ENCODE measurements around the gene RAB11FIP5. TPM values are rescaled to one million over a fixed set of nuclear protein-coding genes. Genes with fewer than 3 reads are reported as not detected.

RAB11FIP5 gene
- total RNA-seq, 1 experiment from 2014 or later: 20.8 TPM

DNA sequence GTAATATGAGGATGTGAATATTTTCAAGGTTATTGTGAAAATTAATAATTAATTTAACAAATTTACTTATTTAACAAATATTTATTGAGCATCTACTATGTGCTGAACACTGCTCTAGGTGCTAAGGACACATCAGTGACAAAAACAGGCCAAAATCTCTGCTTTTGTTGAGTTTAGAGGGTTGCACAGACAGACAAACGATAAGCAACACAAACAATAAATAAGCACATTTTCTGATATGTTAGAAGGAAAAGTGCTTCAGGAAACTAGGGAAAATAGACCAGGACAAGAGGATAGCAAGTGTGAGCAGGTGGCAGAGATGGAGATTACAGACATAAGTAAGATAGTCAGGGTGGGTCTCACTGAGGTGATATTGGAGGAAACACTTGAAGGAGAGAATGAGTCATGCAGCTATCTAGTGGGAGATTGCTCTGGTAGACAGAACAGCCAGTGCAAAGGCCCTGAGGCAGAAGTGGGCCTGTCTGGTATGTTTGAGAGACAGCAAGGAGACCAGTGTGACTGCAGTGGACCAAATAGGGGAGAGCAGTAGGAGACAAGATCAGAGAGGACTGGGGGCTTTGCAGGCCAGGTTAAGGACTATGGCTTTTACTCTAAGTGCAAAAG lies 79.5 kb downstream of the RAB11FIP5 start:
- CTCF ChIA-PET: no interaction called here
- no peak overlapping the region for H3K4me2 ChIP-seq (ENCODE audit: low read length)
- BruUV-seq (replicated peaks): no TSS peak

GRCh38 chr2:73032702-73033097 lies 80.0 kb downstream of the RAB11FIP5 start:
- POLR2A ChIA-PET: no interaction called here
- H3K9me2 ChIP-seq (ENCODE audit: insufficient read depth): no peaks in the 10 kb centered on the region
- ATAC-seq (no peak), DNase-seq (ENCODE audit: low read depth, low spot score) (no peak)
- no peaks in the 10 kb centered on the region for H3K27me3 ChIP-seq (ENCODE audit: insufficient read depth, low read length)
- peaks cover 3 to 21% of the 10 kb centered on the region in 2 experiments; a peak in 3 of 4 replicates for H3K4me1 ChIP-seq (ENCODE audit: control insufficient read depth in 1 of 2, insufficient read depth in 2 of 2, low read length in 2 of 2)
- TF ChIP-seq POLR2A (IDR thresholded peaks at IDR 0.05; ENCODE audit: borderline replicate concordance, extremely low read depth, insufficient read depth, insufficient read length): no peak
- TF ChIP-seq, protein P1, sequence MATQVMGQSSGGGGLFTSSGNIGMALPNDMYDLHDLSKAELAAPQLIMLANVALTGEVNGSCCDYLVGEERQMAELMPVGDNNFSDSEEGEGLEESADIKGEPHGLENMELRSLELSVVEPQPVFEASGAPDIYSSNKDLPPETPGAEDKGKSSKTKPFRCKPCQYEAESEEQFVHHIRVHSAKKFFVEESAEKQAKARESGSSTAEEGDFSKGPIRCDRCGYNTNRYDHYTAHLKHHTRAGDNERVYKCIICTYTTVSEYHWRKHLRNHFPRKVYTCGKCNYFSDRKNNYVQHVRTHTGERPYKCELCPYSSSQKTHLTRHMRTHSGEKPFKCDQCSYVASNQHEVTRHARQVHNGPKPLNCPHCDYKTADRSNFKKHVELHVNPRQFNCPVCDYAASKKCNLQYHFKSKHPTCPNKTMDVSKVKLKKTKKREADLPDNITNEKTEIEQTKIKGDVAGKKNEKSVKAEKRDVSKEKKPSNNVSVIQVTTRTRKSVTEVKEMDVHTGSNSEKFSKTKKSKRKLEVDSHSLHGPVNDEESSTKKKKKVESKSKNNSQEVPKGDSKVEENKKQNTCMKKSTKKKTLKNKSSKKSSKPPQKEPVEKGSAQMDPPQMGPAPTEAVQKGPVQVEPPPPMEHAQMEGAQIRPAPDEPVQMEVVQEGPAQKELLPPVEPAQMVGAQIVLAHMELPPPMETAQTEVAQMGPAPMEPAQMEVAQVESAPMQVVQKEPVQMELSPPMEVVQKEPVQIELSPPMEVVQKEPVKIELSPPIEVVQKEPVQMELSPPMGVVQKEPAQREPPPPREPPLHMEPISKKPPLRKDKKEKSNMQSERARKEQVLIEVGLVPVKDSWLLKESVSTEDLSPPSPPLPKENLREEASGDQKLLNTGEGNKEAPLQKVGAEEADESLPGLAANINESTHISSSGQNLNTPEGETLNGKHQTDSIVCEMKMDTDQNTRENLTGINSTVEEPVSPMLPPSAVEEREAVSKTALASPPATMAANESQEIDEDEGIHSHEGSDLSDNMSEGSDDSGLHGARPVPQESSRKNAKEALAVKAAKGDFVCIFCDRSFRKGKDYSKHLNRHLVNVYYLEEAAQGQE (IDR thresholded peaks at IDR 0.05; ENCODE audit: low read depth): no peak
- no peak for TF ChIP-seq TCF7L2 (IDR thresholded peaks at IDR 0.05; ENCODE audit: borderline replicate concordance, extremely low read depth, insufficient read depth, insufficient read length)
- no peak for TF ChIP-seq SP1 (IDR thresholded peaks at IDR 0.05; ENCODE audit: low read depth)
- no peak for TF ChIP-seq EZH2phosphoT487 (IDR thresholded peaks at IDR 0.05; ENCODE audit: borderline replicate concordance)
- TF ChIP-seq ZFX (IDR thresholded peaks at IDR 0.05): no peak
- TF ChIP-seq EZH2 (IDR thresholded peaks at IDR 0.05): no peak
- no peak for TF ChIP-seq ELF1 (IDR thresholded peaks at IDR 0.05; ENCODE audit: borderline replicate concordance, low read depth)
- no peak for TF ChIP-seq SIN3A (IDR thresholded peaks at IDR 0.05; ENCODE audit: low read depth)
- no peak overlapping the region for H3K27ac ChIP-seq (ENCODE audit: low read depth, low read length)
- no peak overlapping the region for H3K4me2 ChIP-seq (ENCODE audit: low read length)
- no peaks in the 10 kb centered on the region for H3K36me3 ChIP-seq (ENCODE audit: control insufficient read depth in 1 of 2, insufficient read depth in 2 of 2, low read length in 2 of 2)
- no peak overlapping the region for H2AFZ ChIP-seq (ENCODE audit: low read depth, low read length, poor library complexity, severe bottlenecking)
- BruUV-seq (replicated peaks): no TSS peak
- H3K9ac ChIP-seq (ENCODE audit: low read length): no peak overlapping the region
- CTCF ChIA-PET: no interaction called here
- no peak overlapping the region for H3K4me3 ChIP-seq (replicated peaks in 1 of 2; ENCODE audit: low read depth in 1 of 2, low read length in 2 of 2)
- RAD21 ChIA-PET (ENCODE audit: low non-redundant PET in 1 of 2, low total read pairs in 2 of 2, uncharacterized antibody in 2 of 2, unreplicated experiment in 2 of 2): no interaction called here
- no peaks in the 10 kb centered on the region for H3K9me3 ChIP-seq (ENCODE audit: control insufficient read depth in 1 of 2, insufficient read depth in 1 of 2, low read depth in 1 of 2, low read length in 2 of 2)
- H4K20me1 ChIP-seq (ENCODE audit: insufficient read depth): no peaks in the 10 kb centered on the region
- H3K79me2 ChIP-seq (ENCODE audit: insufficient read depth, low read length): no peaks in the 10 kb centered on the region
- intact Hi-C loops (cut with micrococcal nuclease): no loop called here

More for the DNA sequence above, 79.5 kb downstream of the RAB11FIP5 start:
- POLR2A ChIA-PET: no interaction called here
- no peaks in the 10 kb centered on the region for H4K20me1 ChIP-seq (ENCODE audit: insufficient read depth)
- no peaks in the 10 kb centered on the region for H3K36me3 ChIP-seq (ENCODE audit: control insufficient read depth in 1 of 2, insufficient read depth in 2 of 2, low read length in 2 of 2)
- no peaks in the 10 kb centered on the region for H3K9me2 ChIP-seq (ENCODE audit: insufficient read depth)
- no peaks in the 10 kb centered on the region for H3K9me3 ChIP-seq (ENCODE audit: control insufficient read depth in 1 of 2, insufficient read depth in 1 of 2, low read depth in 1 of 2, low read length in 2 of 2)
- no peaks in the 10 kb centered on the region for H3K27me3 ChIP-seq (ENCODE audit: insufficient read depth, low read length)
- no peak overlapping the region for H3K4me3 ChIP-seq (replicated peaks in 1 of 2; ENCODE audit: low read depth in 1 of 2, low read length in 2 of 2)
- peaks cover 3 to 21% of the 10 kb centered on the region in 2 experiments; a peak in 3 of 4 replicates for H3K4me1 ChIP-seq (ENCODE audit: control insufficient read depth in 1 of 2, insufficient read depth in 2 of 2, low read length in 2 of 2)
- H2AFZ ChIP-seq (ENCODE audit: low read depth, low read length, poor library complexity, severe bottlenecking): no peak overlapping the region
- RAD21 ChIA-PET (ENCODE audit: low non-redundant PET in 1 of 2, low total read pairs in 2 of 2, uncharacterized antibody in 2 of 2, unreplicated experiment in 2 of 2): no interaction called here
- H3K79me2 ChIP-seq (ENCODE audit: insufficient read depth, low read length): no peaks in the 10 kb centered on the region
- DNase-seq (ENCODE audit: low read depth, low spot score): no peak
- intact Hi-C loops (cut with micrococcal nuclease): no loop called here
- no peak for ATAC-seq
- no peak overlapping the region for H3K27ac ChIP-seq (ENCODE audit: low read depth, low read length)
- TF ChIP-seq EZH2 (IDR thresholded peaks at IDR 0.05) (no peak), YY1 (IDR thresholded peaks at IDR 0.05; ENCODE audit: extremely low read depth, insufficient replicate concordance, low read depth, low read length) (no peak), ZFX (IDR thresholded peaks at IDR 0.05) (no peak), EGR1 (IDR thresholded peaks at IDR 0.05; ENCODE audit: low read depth) (no peak)
- TF ChIP-seq, protein P2, sequence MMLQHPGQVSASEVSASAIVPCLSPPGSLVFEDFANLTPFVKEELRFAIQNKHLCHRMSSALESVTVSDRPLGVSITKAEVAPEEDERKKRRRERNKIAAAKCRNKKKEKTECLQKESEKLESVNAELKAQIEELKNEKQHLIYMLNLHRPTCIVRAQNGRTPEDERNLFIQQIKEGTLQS (IDR thresholded peaks at IDR 0.05): no peak
- no peak overlapping the region for H3K9ac ChIP-seq (ENCODE audit: low read length)

All from HCT116 (cell line).